Measurements from ENCODE around the gene PLA2G1B. TPM values are rescaled to one million over a fixed set of nuclear protein-coding genes. Genes with fewer than 3 reads are reported as not detected.

The PLA2G1B gene
- total RNA-seq: not detected

DNA sequence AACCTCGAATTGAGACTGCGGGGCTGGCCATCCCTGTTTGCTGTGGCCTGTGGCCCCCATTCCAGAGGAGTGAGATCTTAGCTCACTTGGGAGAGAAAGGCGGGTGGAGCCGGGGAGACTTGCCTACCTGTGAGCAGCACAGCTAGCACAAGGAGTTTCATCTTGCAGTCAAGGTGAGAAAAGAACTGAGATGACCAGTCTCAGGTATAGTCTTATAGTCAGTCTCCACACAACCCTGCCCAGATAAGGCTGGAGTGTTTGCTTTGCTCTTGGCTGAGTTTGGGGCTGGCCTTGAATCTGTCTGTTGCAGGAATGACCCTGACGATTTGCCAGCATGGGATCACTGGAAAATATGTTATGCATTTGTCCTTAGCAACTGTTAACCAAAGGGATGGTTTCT is at the start of gene PLA2G1B:
Gene PLA2G1B, minus strand, starts transcription at position 187 of the 400 bp plus-strand sequence. Its CDS starts 26 bp downstream, at position 161.
- ATAC-seq: no peak
- Histone ChIP-seq H3K27me3 (no peaks in the 10 kb centered on the region), H3K36me3 (no peaks in the 10 kb centered on the region), H3K27ac (no peak within 1 kb of the TSS), H3K9me3 (no peaks in the 10 kb centered on the region), H3K4me1 (peaks cover 0 to 12% (median 2%) of the 10 kb centered on the region in 3 donors), H3K4me3 (no peak within 1 kb of the TSS)
- TF ChIP-seq, protein P1, sequence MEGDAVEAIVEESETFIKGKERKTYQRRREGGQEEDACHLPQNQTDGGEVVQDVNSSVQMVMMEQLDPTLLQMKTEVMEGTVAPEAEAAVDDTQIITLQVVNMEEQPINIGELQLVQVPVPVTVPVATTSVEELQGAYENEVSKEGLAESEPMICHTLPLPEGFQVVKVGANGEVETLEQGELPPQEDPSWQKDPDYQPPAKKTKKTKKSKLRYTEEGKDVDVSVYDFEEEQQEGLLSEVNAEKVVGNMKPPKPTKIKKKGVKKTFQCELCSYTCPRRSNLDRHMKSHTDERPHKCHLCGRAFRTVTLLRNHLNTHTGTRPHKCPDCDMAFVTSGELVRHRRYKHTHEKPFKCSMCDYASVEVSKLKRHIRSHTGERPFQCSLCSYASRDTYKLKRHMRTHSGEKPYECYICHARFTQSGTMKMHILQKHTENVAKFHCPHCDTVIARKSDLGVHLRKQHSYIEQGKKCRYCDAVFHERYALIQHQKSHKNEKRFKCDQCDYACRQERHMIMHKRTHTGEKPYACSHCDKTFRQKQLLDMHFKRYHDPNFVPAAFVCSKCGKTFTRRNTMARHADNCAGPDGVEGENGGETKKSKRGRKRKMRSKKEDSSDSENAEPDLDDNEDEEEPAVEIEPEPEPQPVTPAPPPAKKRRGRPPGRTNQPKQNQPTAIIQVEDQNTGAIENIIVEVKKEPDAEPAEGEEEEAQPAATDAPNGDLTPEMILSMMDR (IDR thresholded peaks at IDR 0.05): no peak
- TF ChIP-seq POLR2A (IDR thresholded peaks at IDR 0.05): no peak
- no peak for TF ChIP-seq POLR2AphosphoS5 (IDR thresholded peaks at IDR 0.05)
- no peak for TF ChIP-seq EP300 (IDR thresholded peaks at IDR 0.05)
- 30 to 67% methylated on average over 2 to 3 of the region's 5 CpGs for WGBS, 2 donors (ENCODE audit: low coverage in 1 of 2)

DNA sequence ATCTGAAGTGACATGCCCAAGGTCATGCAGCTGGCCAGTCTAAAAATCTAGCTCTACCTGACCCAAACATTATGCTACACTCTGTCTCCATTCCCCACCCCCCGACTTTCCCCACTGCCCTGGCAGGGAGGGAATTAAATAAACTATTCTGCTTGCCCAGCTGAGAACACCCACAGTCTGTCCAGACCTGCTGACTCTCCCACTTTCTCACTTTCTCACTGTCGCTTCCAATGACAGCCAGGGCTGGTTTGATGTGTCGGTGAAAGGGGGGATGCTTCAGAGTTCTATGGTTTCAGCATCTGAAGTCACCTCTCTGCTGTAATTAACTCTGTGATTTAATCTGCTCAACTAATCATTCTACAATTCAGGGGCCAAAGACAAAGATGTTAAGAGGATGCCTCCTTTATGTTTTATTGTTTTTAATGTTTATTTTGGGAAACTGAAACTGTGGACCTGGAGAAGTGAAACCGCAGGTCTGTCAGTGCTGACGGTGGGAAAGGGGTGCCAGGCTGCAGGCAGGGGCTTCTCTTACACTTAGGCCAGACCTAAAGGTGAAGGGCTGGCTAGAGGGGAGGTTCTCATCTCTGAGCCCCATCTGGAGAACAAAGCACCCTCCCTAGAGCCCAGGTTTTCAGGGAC is 49.5 kb upstream of the PLA2G1B start:
- H3K4me1 ChIP-seq: no peaks in the 10 kb centered on the region
- peaks cover 89% of the 10 kb centered on the region for H3K27me3 ChIP-seq
- 20 to 23% methylated on average over 4 to 5 of the region's 5 CpGs for WGBS, 2 donors (ENCODE audit: low coverage in 1 of 2)
- H3K36me3 ChIP-seq: no peaks in the 10 kb centered on the region
- TF ChIP-seq, protein P1 (IDR thresholded peaks at IDR 0.05): no peak
- TF ChIP-seq POLR2A (IDR thresholded peaks at IDR 0.05): no peak
- no peak for TF ChIP-seq EP300 (IDR thresholded peaks at IDR 0.05)
- TF ChIP-seq POLR2AphosphoS5 (IDR thresholded peaks at IDR 0.05): no peak
- H3K27ac ChIP-seq: no peak overlapping the region
- no peak overlapping the region for H3K4me3 ChIP-seq
- H3K9me3 ChIP-seq: no peaks in the 10 kb centered on the region
- no peak for ATAC-seq

DNA sequence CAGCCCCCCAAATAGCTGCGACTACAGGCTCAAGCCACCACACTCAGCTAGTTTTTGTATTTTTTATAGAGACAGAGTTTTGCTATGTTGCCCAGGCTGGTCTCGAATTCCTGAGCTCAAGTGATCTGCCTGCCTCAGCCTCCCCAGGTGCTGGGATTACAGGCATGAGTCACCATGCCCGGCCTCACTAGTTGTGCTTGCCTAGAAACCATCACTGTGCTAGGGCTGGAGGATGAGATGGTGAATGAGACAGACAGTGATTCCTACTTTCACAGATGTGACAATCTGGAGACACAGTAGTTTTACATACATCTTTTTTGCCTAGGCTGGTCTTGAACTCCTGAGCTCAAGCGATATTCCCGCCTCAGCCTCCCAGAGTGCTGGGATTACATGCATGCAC is 48.8 kb upstream of the PLA2G1B start:
- Histone ChIP-seq H3K27me3 (peaks cover 92% of the 10 kb centered on the region), H3K4me1 (no peaks in the 10 kb centered on the region), H3K9me3 (no peaks in the 10 kb centered on the region), H3K27ac (no peak overlapping the region), H3K4me3 (no peak overlapping the region), H3K36me3 (no peaks in the 10 kb centered on the region)
- no peak for TF ChIP-seq POLR2AphosphoS5 (IDR thresholded peaks at IDR 0.05)
- no peak for TF ChIP-seq POLR2A (IDR thresholded peaks at IDR 0.05)
- TF ChIP-seq, protein P1 (IDR thresholded peaks at IDR 0.05): no peak
- TF ChIP-seq EP300 (IDR thresholded peaks at IDR 0.05): no peak
- 80 to 100% methylated on average over 2 of the region's 5 CpGs for WGBS, 2 donors (ENCODE audit: low coverage in 1 of 2)
- no peak for ATAC-seq

DNA sequence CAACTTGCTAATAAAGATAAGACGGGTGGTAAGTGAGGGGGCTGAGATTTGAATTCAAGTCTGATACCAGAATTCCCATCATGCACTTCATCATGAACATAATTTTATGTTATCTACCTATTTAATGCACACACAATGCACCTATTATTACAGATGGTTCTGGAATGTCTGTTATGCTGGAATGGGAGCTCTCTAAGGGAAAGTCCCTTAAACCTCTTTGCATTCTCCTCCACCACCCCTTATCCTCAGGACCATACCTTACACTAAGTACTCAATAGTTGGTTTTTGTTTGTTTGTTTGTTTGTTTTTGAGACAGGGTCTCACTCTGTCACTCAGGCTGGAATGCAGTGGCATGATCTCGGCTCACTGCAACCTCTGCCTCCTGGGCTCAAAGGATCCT is 48.4 kb upstream of the PLA2G1B start:
- ATAC-seq: no peak
- Histone ChIP-seq H3K27ac (no peak overlapping the region), H3K36me3 (no peaks in the 10 kb centered on the region), H3K4me1 (no peaks in the 10 kb centered on the region), H3K9me3 (no peaks in the 10 kb centered on the region), H3K4me3 (no peak overlapping the region), H3K27me3 (peaks cover 92% of the 10 kb centered on the region)
- 35 to 69% methylated on average over 2 of the region's 2 CpGs for WGBS, 2 donors (ENCODE audit: low coverage in 1 of 2)
- no peak for TF ChIP-seq EP300 (IDR thresholded peaks at IDR 0.05)
- no peak for TF ChIP-seq POLR2AphosphoS5 (IDR thresholded peaks at IDR 0.05)
- no peak for TF ChIP-seq POLR2A (IDR thresholded peaks at IDR 0.05)

DNA sequence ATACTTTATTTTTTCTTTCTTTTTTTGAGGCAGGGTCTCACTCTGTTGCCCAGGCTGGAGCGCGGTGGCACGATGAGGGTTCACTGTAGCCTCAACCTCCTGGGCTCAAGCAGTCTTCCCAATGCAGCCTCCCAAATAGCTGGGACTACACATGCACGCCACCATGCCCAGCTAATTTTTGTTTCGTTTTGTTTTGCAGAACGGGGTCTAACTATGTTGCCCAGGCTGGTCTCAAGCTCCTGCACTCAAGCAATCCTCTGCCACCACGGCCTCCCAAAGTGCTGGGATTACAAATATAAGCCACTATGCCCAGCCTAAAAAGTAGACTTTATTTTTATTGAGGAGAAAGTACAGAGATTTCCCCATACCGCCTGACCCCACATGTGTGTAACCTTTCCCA is 46.1 kb upstream of the PLA2G1B start:
- peaks cover 98% of the 10 kb centered on the region for H3K27me3 ChIP-seq
- no peak overlapping the region for H3K4me3 ChIP-seq
- no peaks in the 10 kb centered on the region for H3K9me3 ChIP-seq
- peaks cover 0 to 12% (median 6%) of the 10 kb centered on the region in 3 donors for H3K4me1 ChIP-seq
- TF ChIP-seq POLR2A (IDR thresholded peaks at IDR 0.05): no peak
- no peak for TF ChIP-seq POLR2AphosphoS5 (IDR thresholded peaks at IDR 0.05)
- TF ChIP-seq, protein P1 (IDR thresholded peaks at IDR 0.05): no peak
- TF ChIP-seq EP300 (IDR thresholded peaks at IDR 0.05): no peak
- WGBS, 2 donors (ENCODE audit: low coverage in 1 of 2): 93 to 94% methylated on average over 7 to 8 of the region's 8 CpGs
- ATAC-seq: no peak
- no peak overlapping the region for H3K27ac ChIP-seq
- no peaks in the 10 kb centered on the region for H3K36me3 ChIP-seq

All from gastroesophageal sphincter (tissue), 4 donors.